ENCODE results near the gene PGAM4. TPM values are rescaled to one million over a fixed set of nuclear protein-coding genes. Genes with fewer than 3 reads are reported as not detected.

PGAM4 gene
- polyA plus RNA-seq, 1 of the 3 experiments (the other 2 are of a cell fraction): not detected

DNA sequence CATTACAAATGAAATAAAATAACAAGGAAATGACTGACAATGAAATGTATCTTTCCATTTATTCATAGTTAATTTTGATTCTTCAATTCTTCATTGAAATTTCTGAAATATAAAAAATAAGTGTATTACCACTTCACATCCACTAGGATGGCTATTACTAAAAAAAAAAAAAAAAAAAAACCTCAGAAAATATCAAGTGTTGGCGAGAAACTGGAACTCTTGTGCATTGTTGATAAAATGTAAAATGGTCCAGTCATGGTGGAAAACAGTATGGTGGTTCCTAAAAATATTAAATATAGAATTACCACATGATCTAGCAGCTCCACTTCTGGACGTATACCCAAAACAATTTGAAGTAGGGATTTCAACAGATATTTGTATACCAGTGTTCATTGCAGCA, 22.9 kb downstream of the PGAM4 start:
- no peaks in the 10 kb centered on the region for H3K9me3 ChIP-seq
- WGBS (ENCODE audit: low lambda C conversion rate): 66% methylated on average over 2 of the region's 2 CpGs
- H3K36me3 ChIP-seq (replicated peaks in 1 of 2; ENCODE audit: control insufficient read depth in 1 of 2, insufficient read depth in 2 of 2, low read length in 1 of 2): no peaks in the 10 kb centered on the region
- no peaks in the 10 kb centered on the region for H4K20me1 ChIP-seq (ENCODE audit: insufficient read depth)
- H3F3A ChIP-seq (replicated peaks; ENCODE audit: insufficient read depth): peaks cover 2% of the 10 kb centered on the region
- no peak overlapping the region for H3K4me2 ChIP-seq
- no peaks in the 10 kb centered on the region; the same call in 1 of the 2 replicates for H3K9me2 ChIP-seq
- H3K4me3 ChIP-seq (ENCODE audit: low read depth in 2 of 2, low read length in 1 of 2): no peak overlapping the region
- ChIA-PET POLR2A (no interaction called here), CTCF (interaction anchor here (1.5 kb wide), 1 partner anchor 30 kb away, joined by 4 read pairs; no protein-coding TSS in a partner anchor)
- DNase-seq: no peak
- H3K79me2 ChIP-seq (ENCODE audit: insufficient read depth): no peaks in the 10 kb centered on the region; the same call in 1 of the 2 replicates
- H3K4me1 ChIP-seq (ENCODE audit: control insufficient read depth in 1 of 2, insufficient read depth in 2 of 2, low read depth in 1 of 2, low read length in 1 of 2): peaks cover 0 to 5% of the 10 kb centered on the region in 2 experiments; a peak in 2 of 4 replicates
- H3K27ac ChIP-seq (ENCODE audit: low read depth in 2 of 2, low read length in 1 of 2): no peak overlapping the region
- no peak for TF ChIP-seq TEAD4 (IDR thresholded peaks at IDR 0.05; ENCODE audit: borderline replicate concordance, insufficient read depth)
- TF ChIP-seq, protein P1, sequence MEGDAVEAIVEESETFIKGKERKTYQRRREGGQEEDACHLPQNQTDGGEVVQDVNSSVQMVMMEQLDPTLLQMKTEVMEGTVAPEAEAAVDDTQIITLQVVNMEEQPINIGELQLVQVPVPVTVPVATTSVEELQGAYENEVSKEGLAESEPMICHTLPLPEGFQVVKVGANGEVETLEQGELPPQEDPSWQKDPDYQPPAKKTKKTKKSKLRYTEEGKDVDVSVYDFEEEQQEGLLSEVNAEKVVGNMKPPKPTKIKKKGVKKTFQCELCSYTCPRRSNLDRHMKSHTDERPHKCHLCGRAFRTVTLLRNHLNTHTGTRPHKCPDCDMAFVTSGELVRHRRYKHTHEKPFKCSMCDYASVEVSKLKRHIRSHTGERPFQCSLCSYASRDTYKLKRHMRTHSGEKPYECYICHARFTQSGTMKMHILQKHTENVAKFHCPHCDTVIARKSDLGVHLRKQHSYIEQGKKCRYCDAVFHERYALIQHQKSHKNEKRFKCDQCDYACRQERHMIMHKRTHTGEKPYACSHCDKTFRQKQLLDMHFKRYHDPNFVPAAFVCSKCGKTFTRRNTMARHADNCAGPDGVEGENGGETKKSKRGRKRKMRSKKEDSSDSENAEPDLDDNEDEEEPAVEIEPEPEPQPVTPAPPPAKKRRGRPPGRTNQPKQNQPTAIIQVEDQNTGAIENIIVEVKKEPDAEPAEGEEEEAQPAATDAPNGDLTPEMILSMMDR (IDR thresholded peaks at IDR 0.05): peak; percentile 29
- H3K27me3 ChIP-seq (ENCODE audit: insufficient read depth): no peaks in the 10 kb centered on the region; the same call in 1 of the 2 replicates
- H3K9ac ChIP-seq: no peak overlapping the region
- H2AFZ ChIP-seq (ENCODE audit: low read depth): no peak overlapping the region

DNA sequence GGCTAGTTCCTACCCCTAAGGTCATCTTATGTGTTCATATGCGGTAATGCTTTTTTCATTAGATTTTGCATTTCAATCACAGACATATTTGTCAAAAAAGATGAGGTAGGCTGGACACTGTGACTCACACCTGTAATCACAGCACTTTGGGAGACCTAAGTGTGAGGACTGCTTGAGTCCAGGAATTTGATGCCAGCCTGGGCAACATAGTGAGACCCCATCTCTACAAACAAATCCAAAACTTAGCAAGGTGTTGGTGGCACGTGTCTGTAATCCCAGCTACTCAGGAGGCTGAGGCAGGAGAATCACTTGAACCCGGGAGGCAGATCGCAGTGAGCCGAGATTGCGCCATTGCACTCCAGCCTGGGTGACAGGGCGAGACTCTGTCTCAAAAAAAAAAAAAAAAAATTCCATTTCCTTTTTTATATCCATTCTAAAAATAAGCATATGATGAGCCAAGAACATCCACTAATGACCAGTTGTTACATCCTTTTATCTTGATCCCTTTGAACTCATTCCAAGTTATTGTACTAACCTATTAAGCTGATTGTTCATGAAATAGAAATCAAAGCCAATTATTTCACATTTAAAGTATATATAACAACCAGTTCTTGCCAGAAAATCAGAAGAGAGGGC, 23.4 kb downstream of the PGAM4 start:
- 72% methylated on average over 7 of the region's 7 CpGs for WGBS (ENCODE audit: low lambda C conversion rate)

More for the DNA sequence above, 23.4 kb downstream of the PGAM4 start:
- Histone ChIP-seq H3K79me2 (ENCODE audit: insufficient read depth) (no peaks in the 10 kb centered on the region; the same call in 1 of the 2 replicates), H3K9ac (no peak overlapping the region), H4K20me1 (ENCODE audit: insufficient read depth) (no peaks in the 10 kb centered on the region), H3K4me2 (no peak overlapping the region), H2AFZ (ENCODE audit: low read depth) (no peak overlapping the region), H3K27ac (ENCODE audit: low read depth in 2 of 2, low read length in 1 of 2) (no peak overlapping the region), H3K9me2 (no peaks in the 10 kb centered on the region; the same call in 1 of the 2 replicates), H3K27me3 (ENCODE audit: insufficient read depth) (no peaks in the 10 kb centered on the region; the same call in 1 of the 2 replicates), H3F3A (replicated peaks; ENCODE audit: insufficient read depth) (peaks cover 2% of the 10 kb centered on the region), H3K4me3 (ENCODE audit: low read depth in 2 of 2, low read length in 1 of 2) (no peak overlapping the region), H3K9me3 (no peaks in the 10 kb centered on the region), H3K36me3 (replicated peaks in 1 of 2; ENCODE audit: control insufficient read depth in 1 of 2, insufficient read depth in 2 of 2, low read length in 1 of 2) (no peaks in the 10 kb centered on the region), H3K4me1 (ENCODE audit: control insufficient read depth in 1 of 2, insufficient read depth in 2 of 2, low read depth in 1 of 2, low read length in 1 of 2) (peaks cover 0 to 5% of the 10 kb centered on the region in 2 experiments; a peak in 2 of 4 replicates)
- DNase-seq: no peak
- ChIA-PET POLR2A (no interaction called here), CTCF (interaction anchor here (1.5 kb wide), 1 partner anchor 31 kb away, joined by 4 read pairs; no protein-coding TSS in a partner anchor)
- TF ChIP-seq NFIC (IDR thresholded peaks at IDR 0.05; ENCODE audit: borderline replicate concordance) (no peak), FOSL2 (IDR thresholded peaks at IDR 0.05; ENCODE audit: borderline replicate concordance, low read depth) (no peak), TAF1 (IDR thresholded peaks at IDR 0.05; ENCODE audit: borderline replicate concordance, low read depth, low read length) (no peak), GATA2 (CRISPR knock-in tag; IDR thresholded peaks at IDR 0.05) (no peak), SMC3 (IDR thresholded peaks at IDR 0.05; ENCODE audit: low read depth, low read length) (no peak), NRF1 (IDR thresholded peaks at IDR 0.05; ENCODE audit: low read depth, low read length) (no peak), FOXM1 (IDR thresholded peaks at IDR 0.05; ENCODE audit: low read depth) (no peak)
- TF ChIP-seq, protein P2, sequence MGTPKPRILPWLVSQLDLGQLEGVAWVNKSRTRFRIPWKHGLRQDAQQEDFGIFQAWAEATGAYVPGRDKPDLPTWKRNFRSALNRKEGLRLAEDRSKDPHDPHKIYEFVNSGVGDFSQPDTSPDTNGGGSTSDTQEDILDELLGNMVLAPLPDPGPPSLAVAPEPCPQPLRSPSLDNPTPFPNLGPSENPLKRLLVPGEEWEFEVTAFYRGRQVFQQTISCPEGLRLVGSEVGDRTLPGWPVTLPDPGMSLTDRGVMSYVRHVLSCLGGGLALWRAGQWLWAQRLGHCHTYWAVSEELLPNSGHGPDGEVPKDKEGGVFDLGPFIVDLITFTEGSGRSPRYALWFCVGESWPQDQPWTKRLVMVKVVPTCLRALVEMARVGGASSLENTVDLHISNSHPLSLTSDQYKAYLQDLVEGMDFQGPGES (IDR thresholded peaks at IDR 0.05; ENCODE audit: low read depth, low read length): no peak
- TF ChIP-seq, protein P3, sequence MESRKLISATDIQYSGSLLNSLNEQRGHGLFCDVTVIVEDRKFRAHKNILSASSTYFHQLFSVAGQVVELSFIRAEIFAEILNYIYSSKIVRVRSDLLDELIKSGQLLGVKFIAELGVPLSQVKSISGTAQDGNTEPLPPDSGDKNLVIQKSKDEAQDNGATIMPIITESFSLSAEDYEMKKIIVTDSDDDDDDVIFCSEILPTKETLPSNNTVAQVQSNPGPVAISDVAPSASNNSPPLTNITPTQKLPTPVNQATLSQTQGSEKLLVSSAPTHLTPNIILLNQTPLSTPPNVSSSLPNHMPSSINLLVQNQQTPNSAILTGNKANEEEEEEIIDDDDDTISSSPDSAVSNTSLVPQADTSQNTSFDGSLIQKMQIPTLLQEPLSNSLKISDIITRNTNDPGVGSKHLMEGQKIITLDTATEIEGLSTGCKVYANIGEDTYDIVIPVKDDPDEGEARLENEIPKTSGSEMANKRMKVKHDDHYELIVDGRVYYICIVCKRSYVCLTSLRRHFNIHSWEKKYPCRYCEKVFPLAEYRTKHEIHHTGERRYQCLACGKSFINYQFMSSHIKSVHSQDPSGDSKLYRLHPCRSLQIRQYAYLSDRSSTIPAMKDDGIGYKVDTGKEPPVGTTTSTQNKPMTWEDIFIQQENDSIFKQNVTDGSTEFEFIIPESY (IDR thresholded peaks at IDR 0.05; ENCODE audit: borderline replicate concordance, low read depth): no peak
- TF ChIP-seq, protein P4, sequence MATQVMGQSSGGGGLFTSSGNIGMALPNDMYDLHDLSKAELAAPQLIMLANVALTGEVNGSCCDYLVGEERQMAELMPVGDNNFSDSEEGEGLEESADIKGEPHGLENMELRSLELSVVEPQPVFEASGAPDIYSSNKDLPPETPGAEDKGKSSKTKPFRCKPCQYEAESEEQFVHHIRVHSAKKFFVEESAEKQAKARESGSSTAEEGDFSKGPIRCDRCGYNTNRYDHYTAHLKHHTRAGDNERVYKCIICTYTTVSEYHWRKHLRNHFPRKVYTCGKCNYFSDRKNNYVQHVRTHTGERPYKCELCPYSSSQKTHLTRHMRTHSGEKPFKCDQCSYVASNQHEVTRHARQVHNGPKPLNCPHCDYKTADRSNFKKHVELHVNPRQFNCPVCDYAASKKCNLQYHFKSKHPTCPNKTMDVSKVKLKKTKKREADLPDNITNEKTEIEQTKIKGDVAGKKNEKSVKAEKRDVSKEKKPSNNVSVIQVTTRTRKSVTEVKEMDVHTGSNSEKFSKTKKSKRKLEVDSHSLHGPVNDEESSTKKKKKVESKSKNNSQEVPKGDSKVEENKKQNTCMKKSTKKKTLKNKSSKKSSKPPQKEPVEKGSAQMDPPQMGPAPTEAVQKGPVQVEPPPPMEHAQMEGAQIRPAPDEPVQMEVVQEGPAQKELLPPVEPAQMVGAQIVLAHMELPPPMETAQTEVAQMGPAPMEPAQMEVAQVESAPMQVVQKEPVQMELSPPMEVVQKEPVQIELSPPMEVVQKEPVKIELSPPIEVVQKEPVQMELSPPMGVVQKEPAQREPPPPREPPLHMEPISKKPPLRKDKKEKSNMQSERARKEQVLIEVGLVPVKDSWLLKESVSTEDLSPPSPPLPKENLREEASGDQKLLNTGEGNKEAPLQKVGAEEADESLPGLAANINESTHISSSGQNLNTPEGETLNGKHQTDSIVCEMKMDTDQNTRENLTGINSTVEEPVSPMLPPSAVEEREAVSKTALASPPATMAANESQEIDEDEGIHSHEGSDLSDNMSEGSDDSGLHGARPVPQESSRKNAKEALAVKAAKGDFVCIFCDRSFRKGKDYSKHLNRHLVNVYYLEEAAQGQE (IDR thresholded peaks at IDR 0.05; ENCODE audit: low read depth, low read length): no peak
